C4-2B (cell line): ENCODE measurements around the gene GABRB1.

Experiments
- ZFX ChIP-seq: fragments of 450-650 bp; IDR thresholded peaks from 2 replicates; pipeline ENCODE4 v1.6.1; 2017
- TF ChIP-seq, protein P1 (sequence below): fragments of 450-650 bp; conservative IDR thresholded peaks from 2 replicates; pipeline ENCODE4 v1.5.1; 2017; ENCODE audit warnings: mild to moderate bottlenecking

GRCh38 chr4:47374477-47374876 is 343.1 kb downstream of the GABRB1 start:
- TF ChIP-seq, protein P1, sequence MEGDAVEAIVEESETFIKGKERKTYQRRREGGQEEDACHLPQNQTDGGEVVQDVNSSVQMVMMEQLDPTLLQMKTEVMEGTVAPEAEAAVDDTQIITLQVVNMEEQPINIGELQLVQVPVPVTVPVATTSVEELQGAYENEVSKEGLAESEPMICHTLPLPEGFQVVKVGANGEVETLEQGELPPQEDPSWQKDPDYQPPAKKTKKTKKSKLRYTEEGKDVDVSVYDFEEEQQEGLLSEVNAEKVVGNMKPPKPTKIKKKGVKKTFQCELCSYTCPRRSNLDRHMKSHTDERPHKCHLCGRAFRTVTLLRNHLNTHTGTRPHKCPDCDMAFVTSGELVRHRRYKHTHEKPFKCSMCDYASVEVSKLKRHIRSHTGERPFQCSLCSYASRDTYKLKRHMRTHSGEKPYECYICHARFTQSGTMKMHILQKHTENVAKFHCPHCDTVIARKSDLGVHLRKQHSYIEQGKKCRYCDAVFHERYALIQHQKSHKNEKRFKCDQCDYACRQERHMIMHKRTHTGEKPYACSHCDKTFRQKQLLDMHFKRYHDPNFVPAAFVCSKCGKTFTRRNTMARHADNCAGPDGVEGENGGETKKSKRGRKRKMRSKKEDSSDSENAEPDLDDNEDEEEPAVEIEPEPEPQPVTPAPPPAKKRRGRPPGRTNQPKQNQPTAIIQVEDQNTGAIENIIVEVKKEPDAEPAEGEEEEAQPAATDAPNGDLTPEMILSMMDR: no peak
- no peak for TF ChIP-seq ZFX
